GM18502 (cell line): ENCODE measurements around the gene CALCOCO1.
A peak's percentile ranks its signal among the peaks of the same experiment; 100 is the strongest.
"Not testable (repeated sequence)": the region's sequence is repeated elsewhere in the genome, so short reads cannot be mapped to it uniquely, and the experiment has no call there.

Source experiments
- ATAC-seq: cut with Tn5 transposase; IDR thresholded peaks from one replicate; pipeline ENCODE4 v1.9.1; 2021; ENCODE audit warnings: mild to moderate bottlenecking; ENCODE audit not compliant: unreplicated experiment, poor library complexity

CALCOCO1 gene

GRCh38 chr12:53735556-53735955, 8.3 kb upstream of the CALCOCO1 start:
- ATAC-seq: no peak

GRCh38 chr12:53734425-53734824, 7.2 kb upstream of the CALCOCO1 start:
- no peak for ATAC-seq

GRCh38 chr12:53733807-53734200, 6.6 kb upstream of the CALCOCO1 start:
- no peak for ATAC-seq

- ATAC-seq: no peak
These were observed 6.0 kb upstream of the CALCOCO1 start for GRCh38 chr12:53733051-53733806.

GRCh38 chr12:53729644-53730043, 2.4 kb upstream of the CALCOCO1 start:
- no peak for ATAC-seq

- ATAC-seq: no peak
These were observed 954 bp upstream of the CALCOCO1 start for GRCh38 chr12:53728206-53728605.

- peak; percentile 2 for ATAC-seq
These were observed 324 bp downstream of the CALCOCO1 start for GRCh38 chr12:53726946-53727309.

- no peak for ATAC-seq
These were observed 911 bp downstream of the CALCOCO1 start for GRCh38 chr12:53726341-53726740.

- ATAC-seq: no peak
These were observed 1.4 kb downstream of the CALCOCO1 start for GRCh38 chr12:53725824-53726223.

- no peak for ATAC-seq
These were observed 4.7 kb downstream of the CALCOCO1 start for GRCh38 chr12:53722450-53723041.

- no peak for ATAC-seq
These were observed 6.3 kb downstream of the CALCOCO1 start for GRCh38 chr12:53720946-53721345.

GRCh38 chr12:53719649-53720048, 7.6 kb downstream of the CALCOCO1 start:
- no peak for ATAC-seq

- not testable (repeated sequence) for ATAC-seq
These were observed 8.7 kb downstream of the CALCOCO1 start for GRCh38 chr12:53718567-53718966.

GRCh38 chr12:53717319-53717718, 9.9 kb downstream of the CALCOCO1 start:
- no peak for ATAC-seq

GRCh38 chr12:53714004-53714403, 13.2 kb downstream of the CALCOCO1 start:
- ATAC-seq: no peak

GRCh38 chr12:53713516-53713915, 13.7 kb downstream of the CALCOCO1 start:
- no peak for ATAC-seq

- ATAC-seq: no peak
These were observed 15.1 kb downstream of the CALCOCO1 start for GRCh38 chr12:53712059-53712643.

- no peak for ATAC-seq
These were observed 17.2 kb downstream of the CALCOCO1 start for GRCh38 chr12:53710091-53710490.

GRCh38 chr12:53709671-53710070, 17.6 kb downstream of the CALCOCO1 start:
- no peak for ATAC-seq

GRCh38 chr12:53706080-53706479, 21.2 kb downstream of the CALCOCO1 start:
- ATAC-seq: no peak

- ATAC-seq: no peak
These were observed 23.5 kb downstream of the CALCOCO1 start for GRCh38 chr12:53703756-53704155.
